NCI-H2107 (cell line): ENCODE measurements around the gene DGCR2.
"Not testable (repeated sequence)": the region's sequence is repeated elsewhere in the genome, so short reads cannot be mapped to it uniquely, and the experiment has no call there.

ENCODE experiments used
- DNase-seq: peaks from one replicate; lab custom pipeline; 2025; lab: John Stamatoyannopoulos, UW

Gene DGCR2

GRCh38 chr22:19107730-19108074, 14.5 kb downstream of the DGCR2 start:
- no peak for DNase-seq

GRCh38 chr22:19106886-19107729, 15.1 kb downstream of the DGCR2 start:
- DNase-seq: no peak

GRCh38 chr22:19105867-19106802, 16.1 kb downstream of the DGCR2 start:
- no peak for DNase-seq

- DNase-seq: no peak
Measured at GRCh38 chr22:19105456-19105855, 16.8 kb downstream of the DGCR2 start.

- no peak for DNase-seq
Measured at GRCh38 chr22:19103880-19104821, 18.1 kb downstream of the DGCR2 start.

- no peak for DNase-seq
Measured at GRCh38 chr22:19098157-19098556, 24.1 kb downstream of the DGCR2 start.

GRCh38 chr22:19097518-19097917, 24.7 kb downstream of the DGCR2 start:
- DNase-seq: no peak

GRCh38 chr22:19096555-19096954, 25.7 kb downstream of the DGCR2 start:
- DNase-seq: no peak

GRCh38 chr22:19094393-19094997, 27.7 kb downstream of the DGCR2 start:
- no peak for DNase-seq

- DNase-seq: no peak
Measured at GRCh38 chr22:19092725-19093124, 29.5 kb downstream of the DGCR2 start.

- no peak for DNase-seq
Measured at GRCh38 chr22:19090586-19091127, 31.6 kb downstream of the DGCR2 start.

GRCh38 chr22:19090183-19090582, 32.0 kb downstream of the DGCR2 start:
- DNase-seq: no peak

- DNase-seq: no peak
Measured at GRCh38 chr22:19088866-19089595, 33.2 kb downstream of the DGCR2 start.

GRCh38 chr22:19086896-19087295, 35.3 kb downstream of the DGCR2 start:
- no peak for DNase-seq

GRCh38 chr22:19086417-19086816, 35.8 kb downstream of the DGCR2 start:
- DNase-seq: no peak

GRCh38 chr22:19085233-19085718, 36.9 kb downstream of the DGCR2 start:
- DNase-seq: no peak

- not testable (repeated sequence) for DNase-seq
Measured at GRCh38 chr22:19084586-19084985, 37.6 kb downstream of the DGCR2 start.

GRCh38 chr22:19084126-19084525, 38.1 kb downstream of the DGCR2 start:
- not testable (repeated sequence) for DNase-seq

GRCh38 chr22:19082793-19083192, 39.4 kb downstream of the DGCR2 start:
- no peak for DNase-seq

GRCh38 chr22:19082101-19082500, 40.1 kb downstream of the DGCR2 start:
- DNase-seq: no peak
